ENCODE results near the gene KCNJ15.

Gene KCNJ15

DNA sequence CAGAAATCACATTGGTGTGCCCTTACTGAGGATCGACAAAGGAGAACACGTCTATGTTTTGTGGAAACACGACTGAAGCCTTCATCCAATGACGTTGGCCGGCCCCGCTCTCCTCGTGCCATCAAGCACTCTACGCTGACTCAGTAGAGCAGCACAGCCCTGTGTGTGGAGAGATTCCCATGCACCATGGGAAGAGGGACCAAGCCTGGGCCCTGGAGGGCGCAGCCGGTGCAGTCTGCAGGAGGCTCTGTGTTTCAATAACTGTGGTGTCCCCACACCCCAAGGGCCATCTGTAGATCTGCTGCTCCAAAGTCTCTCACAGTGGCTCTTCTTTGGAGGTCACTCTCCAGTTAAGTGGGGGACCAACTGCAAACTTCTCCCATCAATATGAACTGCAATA is 97.4 kb downstream of the KCNJ15 start:
- TF ChIP-seq, protein P1, sequence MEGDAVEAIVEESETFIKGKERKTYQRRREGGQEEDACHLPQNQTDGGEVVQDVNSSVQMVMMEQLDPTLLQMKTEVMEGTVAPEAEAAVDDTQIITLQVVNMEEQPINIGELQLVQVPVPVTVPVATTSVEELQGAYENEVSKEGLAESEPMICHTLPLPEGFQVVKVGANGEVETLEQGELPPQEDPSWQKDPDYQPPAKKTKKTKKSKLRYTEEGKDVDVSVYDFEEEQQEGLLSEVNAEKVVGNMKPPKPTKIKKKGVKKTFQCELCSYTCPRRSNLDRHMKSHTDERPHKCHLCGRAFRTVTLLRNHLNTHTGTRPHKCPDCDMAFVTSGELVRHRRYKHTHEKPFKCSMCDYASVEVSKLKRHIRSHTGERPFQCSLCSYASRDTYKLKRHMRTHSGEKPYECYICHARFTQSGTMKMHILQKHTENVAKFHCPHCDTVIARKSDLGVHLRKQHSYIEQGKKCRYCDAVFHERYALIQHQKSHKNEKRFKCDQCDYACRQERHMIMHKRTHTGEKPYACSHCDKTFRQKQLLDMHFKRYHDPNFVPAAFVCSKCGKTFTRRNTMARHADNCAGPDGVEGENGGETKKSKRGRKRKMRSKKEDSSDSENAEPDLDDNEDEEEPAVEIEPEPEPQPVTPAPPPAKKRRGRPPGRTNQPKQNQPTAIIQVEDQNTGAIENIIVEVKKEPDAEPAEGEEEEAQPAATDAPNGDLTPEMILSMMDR (IDR thresholded peaks at IDR 0.05; ENCODE audit: low read length, missing control alignments) = no peak
- no peak for DNase-seq (ENCODE audit: low read depth)
- no peak overlapping the region for H3K4me3 ChIP-seq (replicated peaks; ENCODE audit: low read depth, low read length)

DNA sequence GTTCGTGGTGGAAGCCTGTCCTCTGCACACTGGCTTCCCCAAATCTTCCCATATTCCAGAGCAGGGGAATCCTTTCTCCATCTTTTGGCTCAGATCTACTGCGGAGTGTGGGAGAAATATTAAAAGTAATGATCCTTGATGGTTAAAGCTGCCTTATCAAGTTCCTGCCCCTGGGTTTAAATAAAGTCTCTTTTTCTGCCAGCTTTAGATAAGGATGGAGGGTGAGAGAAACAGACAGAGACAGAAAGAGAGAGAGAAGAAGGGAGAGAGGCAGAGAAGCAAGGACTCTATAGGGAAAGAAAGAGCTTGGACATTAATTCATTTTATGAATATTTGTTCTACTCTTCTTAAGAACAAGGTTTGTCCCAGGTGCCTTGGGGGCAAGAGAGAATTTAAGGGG is 98.0 kb downstream of the KCNJ15 start:
- TF ChIP-seq, protein P1 (IDR thresholded peaks at IDR 0.05; ENCODE audit: low read length, missing control alignments) = no peak
- DNase-seq (ENCODE audit: low read depth) = no peak
- no peak overlapping the region for H3K4me3 ChIP-seq (replicated peaks; ENCODE audit: low read depth, low read length)

DNA sequence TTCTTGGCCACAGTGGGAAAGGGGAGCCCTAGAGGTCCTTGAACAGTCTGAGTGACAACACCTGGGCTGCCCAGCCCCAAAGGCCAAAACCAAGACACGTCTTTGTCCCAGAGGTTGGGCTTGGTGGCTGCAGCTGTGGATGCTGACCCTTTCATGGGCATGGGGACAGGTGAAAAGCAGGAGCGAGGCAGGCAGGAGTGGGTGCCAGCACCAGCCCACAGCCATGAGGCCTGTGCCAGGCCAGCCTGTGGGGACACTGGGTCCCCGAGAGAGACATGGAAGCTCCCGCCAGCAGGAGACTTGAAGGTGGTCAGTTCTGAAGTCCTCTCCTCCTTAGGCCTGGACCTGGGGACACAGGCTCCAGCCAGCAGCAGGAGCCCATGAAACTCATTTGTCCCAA is 98.6 kb downstream of the KCNJ15 start:
- H3K4me3 ChIP-seq (replicated peaks; ENCODE audit: low read depth, low read length) = no peak overlapping the region
- TF ChIP-seq, protein P1 (IDR thresholded peaks at IDR 0.05; ENCODE audit: low read length, missing control alignments) = no peak
- no peak for DNase-seq (ENCODE audit: low read depth)

DNA sequence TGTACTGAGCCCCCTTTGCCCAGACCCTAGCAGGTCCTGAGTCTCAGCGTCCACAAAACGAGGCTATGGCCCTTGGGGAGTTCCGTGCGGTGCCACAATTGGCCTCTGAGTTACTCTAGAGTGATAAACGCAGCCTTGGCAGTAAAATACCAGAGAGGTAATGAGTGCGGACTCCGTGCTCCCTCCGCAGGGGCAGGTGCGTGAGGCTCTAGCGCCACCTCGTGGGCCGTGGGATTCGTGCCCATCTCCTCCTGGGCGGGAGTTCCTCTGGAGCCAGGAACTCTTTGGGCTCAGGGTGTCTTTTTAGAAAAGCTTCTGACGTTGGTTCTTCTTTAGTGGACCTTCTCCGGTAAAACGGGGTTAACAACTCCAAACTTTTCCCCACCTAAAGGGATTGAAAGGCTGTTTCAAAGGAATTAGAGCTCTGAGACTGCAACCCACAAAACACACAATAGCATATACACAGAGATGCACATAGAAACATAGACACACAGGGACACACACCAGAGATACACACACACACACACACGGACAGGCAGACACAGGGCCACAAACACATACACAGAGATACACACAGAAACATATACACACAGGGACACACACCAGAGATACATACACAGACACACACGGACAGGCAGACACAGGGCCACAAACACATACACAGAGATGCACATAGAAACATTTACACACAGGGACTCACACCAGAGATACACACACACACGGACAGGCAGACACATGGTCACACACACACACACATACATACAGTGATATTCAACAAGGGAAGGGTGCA is 99.4 kb downstream of the KCNJ15 start:
- H3K4me3 ChIP-seq (replicated peaks; ENCODE audit: low read depth, low read length) = no peak overlapping the region
- DNase-seq (ENCODE audit: low read depth) = peak; percentile 77
- TF ChIP-seq, protein P1 (IDR thresholded peaks at IDR 0.05; ENCODE audit: low read length, missing control alignments) = peak; percentile 98

All from fibroblast of pulmonary artery (primary cell).